ENCODE results near the gene SMARCA1. TPM values are rescaled to one million over a fixed set of nuclear protein-coding genes. Genes with fewer than 3 reads are reported as not detected.

The SMARCA1 gene
- total RNA-seq, 2 donors from 2014 or later, result not detected

GRCh38 chrX:129516402-129516801, 6.9 kb downstream of the SMARCA1 start:
- Mint-ChIP-seq H3K36me3 (no peaks in the 10 kb centered on the region), H3K9me3 (no peaks in the 10 kb centered on the region), H3K27ac (no peak overlapping the region), H3K27me3 (peaks cover 20 to 25% of the 10 kb centered on the region in 2 donors), H3K4me1 (ENCODE audit: low read depth in 2 of 2) (no peaks in the 10 kb centered on the region), H3K4me3 (no peak overlapping the region)
- DNase-seq (ENCODE audit: low spot score) (no peak), ATAC-seq (no peak)

- DNase-seq (ENCODE audit: low spot score) (no peak), ATAC-seq (no peak)
- Mint-ChIP-seq H3K9me3 (no peaks in the 10 kb centered on the region), H3K4me1 (ENCODE audit: low read depth in 2 of 2) (no peaks in the 10 kb centered on the region), H3K27me3 (peaks cover 13 to 17% of the 10 kb centered on the region in 2 donors), H3K4me3 (no peak overlapping the region), H3K36me3 (no peaks in the 10 kb centered on the region), H3K27ac (no peak overlapping the region)
Observed at GRCh38 chrX:129512409-129512808, 10.9 kb downstream of the SMARCA1 start.

- Mint-ChIP-seq H3K4me1 (ENCODE audit: low read depth in 2 of 2) (no peaks in the 10 kb centered on the region), H3K27me3 (peaks cover 13 to 17% of the 10 kb centered on the region in 2 donors), H3K27ac (no peak overlapping the region), H3K36me3 (no peaks in the 10 kb centered on the region), H3K9me3 (no peaks in the 10 kb centered on the region), H3K4me3 (no peak overlapping the region)
- ATAC-seq (no peak), DNase-seq (ENCODE audit: low spot score) (no peak)
Observed at GRCh38 chrX:129511689-129512088, 11.6 kb downstream of the SMARCA1 start.

GRCh38 chrX:129510331-129510730, 13.0 kb downstream of the SMARCA1 start:
- Mint-ChIP-seq H3K27ac (no peak overlapping the region), H3K27me3 (peaks cover 8 to 10% of the 10 kb centered on the region in 2 donors), H3K36me3 (no peaks in the 10 kb centered on the region), H3K4me3 (no peak overlapping the region), H3K4me1 (ENCODE audit: low read depth in 2 of 2) (no peaks in the 10 kb centered on the region), H3K9me3 (no peaks in the 10 kb centered on the region)
- DNase-seq (ENCODE audit: low spot score), result no peak
- ATAC-seq, result no peak

- H3K36me3 Mint-ChIP-seq, result no peaks in the 10 kb centered on the region
- H3K27me3 Mint-ChIP-seq, result peaks cover 14 to 15% of the 10 kb centered on the region in 2 donors
- no peaks in the 10 kb centered on the region for H3K4me1 Mint-ChIP-seq (ENCODE audit: low read depth in 2 of 2)
- DNase-seq (ENCODE audit: low spot score) (no peak), ATAC-seq (no peak)
- no peaks in the 10 kb centered on the region for H3K9me3 Mint-ChIP-seq
- H3K27ac Mint-ChIP-seq, result no peak overlapping the region
- H3K4me3 Mint-ChIP-seq, result no peak overlapping the region
Observed at GRCh38 chrX:129497146-129497843, 26.0 kb downstream of the SMARCA1 start.

- H3K4me3 Mint-ChIP-seq, result no peak overlapping the region
- H3K36me3 Mint-ChIP-seq, result no peaks in the 10 kb centered on the region
- no peak for DNase-seq (ENCODE audit: low spot score)
- peaks cover 8 to 13% of the 10 kb centered on the region in 2 donors for H3K27me3 Mint-ChIP-seq
- ATAC-seq, result no peak
- H3K9me3 Mint-ChIP-seq, result no peaks in the 10 kb centered on the region
- no peak overlapping the region for H3K27ac Mint-ChIP-seq
- no peaks in the 10 kb centered on the region for H3K4me1 Mint-ChIP-seq (ENCODE audit: low read depth in 2 of 2)
Observed at GRCh38 chrX:129496625-129497024, 26.7 kb downstream of the SMARCA1 start.

- no peak for ATAC-seq
- no peaks in the 10 kb centered on the region for H3K9me3 Mint-ChIP-seq
- H3K4me1 Mint-ChIP-seq (ENCODE audit: low read depth in 2 of 2), result no peaks in the 10 kb centered on the region
- peaks cover 8 to 14% of the 10 kb centered on the region in 2 donors for H3K27me3 Mint-ChIP-seq
- no peak overlapping the region for H3K4me3 Mint-ChIP-seq
- DNase-seq (ENCODE audit: low spot score), result no peak
- no peaks in the 10 kb centered on the region for H3K36me3 Mint-ChIP-seq
- H3K27ac Mint-ChIP-seq, result no peak overlapping the region
Observed at GRCh38 chrX:129495900-129496299, 27.4 kb downstream of the SMARCA1 start.

- Mint-ChIP-seq H3K27ac (no peak overlapping the region), H3K4me1 (ENCODE audit: low read depth in 2 of 2) (no peaks in the 10 kb centered on the region), H3K9me3 (no peaks in the 10 kb centered on the region), H3K27me3 (peaks cover 8 to 14% of the 10 kb centered on the region in 2 donors), H3K4me3 (no peak overlapping the region), H3K36me3 (no peaks in the 10 kb centered on the region)
- DNase-seq (ENCODE audit: low spot score) (no peak), ATAC-seq (no peak)
Observed at GRCh38 chrX:129494887-129495286, 28.4 kb downstream of the SMARCA1 start.

GRCh38 chrX:129493643-129494042, 29.6 kb downstream of the SMARCA1 start:
- Mint-ChIP-seq H3K27ac (no peak overlapping the region), H3K4me1 (ENCODE audit: low read depth in 2 of 2) (no peaks in the 10 kb centered on the region), H3K27me3 (peaks cover 12 to 17% of the 10 kb centered on the region in 2 donors), H3K36me3 (no peaks in the 10 kb centered on the region), H3K4me3 (no peak overlapping the region), H3K9me3 (no peaks in the 10 kb centered on the region)
- ATAC-seq (no peak), DNase-seq (ENCODE audit: low spot score) (no peak)

GRCh38 chrX:129490330-129490729, 33.0 kb downstream of the SMARCA1 start:
- DNase-seq (ENCODE audit: low spot score) (no peak), ATAC-seq (no peak)
- H3K4me3 Mint-ChIP-seq, result no peak overlapping the region
- H3K27ac Mint-ChIP-seq, result no peak overlapping the region
- H3K27me3 Mint-ChIP-seq, result peaks cover 5 to 11% of the 10 kb centered on the region in 2 donors
- no peaks in the 10 kb centered on the region for H3K4me1 Mint-ChIP-seq (ENCODE audit: low read depth in 2 of 2)
- H3K9me3 Mint-ChIP-seq, result no peaks in the 10 kb centered on the region
- H3K36me3 Mint-ChIP-seq, result no peaks in the 10 kb centered on the region

GRCh38 chrX:129488359-129488758, 34.9 kb downstream of the SMARCA1 start:
- DNase-seq (ENCODE audit: low spot score), result no peak
- ATAC-seq, result no peak
- H3K27me3 Mint-ChIP-seq, result peaks cover 5 to 9% of the 10 kb centered on the region in 2 donors
- H3K27ac Mint-ChIP-seq, result no peak overlapping the region
- H3K36me3 Mint-ChIP-seq, result no peaks in the 10 kb centered on the region
- no peaks in the 10 kb centered on the region for H3K4me1 Mint-ChIP-seq (ENCODE audit: low read depth in 2 of 2)
- H3K4me3 Mint-ChIP-seq, result no peak overlapping the region
- no peaks in the 10 kb centered on the region for H3K9me3 Mint-ChIP-seq

- Mint-ChIP-seq H3K36me3 (no peaks in the 10 kb centered on the region), H3K27me3 (peaks cover 8 to 9% of the 10 kb centered on the region in 2 donors), H3K4me1 (ENCODE audit: low read depth in 2 of 2) (no peaks in the 10 kb centered on the region), H3K9me3 (no peaks in the 10 kb centered on the region), H3K27ac (no peak overlapping the region), H3K4me3 (no peak overlapping the region)
- DNase-seq (ENCODE audit: low spot score) (no peak), ATAC-seq (no peak)
Observed at GRCh38 chrX:129480889-129481288, 42.4 kb downstream of the SMARCA1 start.

- Mint-ChIP-seq H3K4me1 (ENCODE audit: low read depth in 2 of 2) (no peaks in the 10 kb centered on the region), H3K27ac (no peak overlapping the region), H3K27me3 (peaks cover 8 to 9% of the 10 kb centered on the region in 2 donors), H3K9me3 (no peaks in the 10 kb centered on the region), H3K36me3 (no peaks in the 10 kb centered on the region), H3K4me3 (no peak overlapping the region)
- no peak for DNase-seq (ENCODE audit: low spot score)
- no peak for ATAC-seq
Observed at GRCh38 chrX:129478516-129478915, 44.8 kb downstream of the SMARCA1 start.

GRCh38 chrX:129472116-129472515, 51.2 kb downstream of the SMARCA1 start:
- no peaks in the 10 kb centered on the region for H3K36me3 Mint-ChIP-seq
- ATAC-seq (peak in 1 of 2 donors; percentile 48), DNase-seq (ENCODE audit: low spot score) (no peak)
- H3K27ac Mint-ChIP-seq, result no peak overlapping the region
- H3K27me3 Mint-ChIP-seq, result peaks cover 12 to 15% of the 10 kb centered on the region in 2 donors
- no peaks in the 10 kb centered on the region for H3K9me3 Mint-ChIP-seq
- H3K4me3 Mint-ChIP-seq, result no peak overlapping the region
- H3K4me1 Mint-ChIP-seq (ENCODE audit: low read depth in 2 of 2), result no peaks in the 10 kb centered on the region

GRCh38 chrX:129462707-129463106, 60.6 kb downstream of the SMARCA1 start:
- peaks cover 4 to 18% of the 10 kb centered on the region in 2 donors for H3K27me3 Mint-ChIP-seq
- H3K9me3 Mint-ChIP-seq, result no peaks in the 10 kb centered on the region
- ATAC-seq, result no peak
- DNase-seq (ENCODE audit: low spot score), result no peak
- no peak overlapping the region for H3K4me3 Mint-ChIP-seq
- no peaks in the 10 kb centered on the region for H3K4me1 Mint-ChIP-seq (ENCODE audit: low read depth in 2 of 2)
- H3K36me3 Mint-ChIP-seq, result no peaks in the 10 kb centered on the region
- no peak overlapping the region for H3K27ac Mint-ChIP-seq
